ENCODE results near the gene CPNE7.

Gene CPNE7

GRCh38 chr16:89589241-89589926 is 13.8 kb downstream of the CPNE7 start:
- Histone ChIP-seq H3K27me3 (ENCODE audit: insufficient read depth, low read depth) (no peaks in the 10 kb centered on the region), H3K4me3 (IDR thresholded peaks at IDR 0.05; ENCODE audit: insufficient read depth, low read depth, low read length) (no peak overlapping the region), H3K27ac (no peak overlapping the region), H4K20me1 (ENCODE audit: insufficient read depth) (no peaks in the 10 kb centered on the region), H3K36me3 (ENCODE audit: insufficient read depth) (no peaks in the 10 kb centered on the region), H3K4me2 (no peak overlapping the region), H2AFZ (ENCODE audit: low read depth) (no peak overlapping the region), H3K9ac (no peak overlapping the region), H3K4me1 (ENCODE audit: low read depth, poor library complexity, severe bottlenecking) (no peaks in the 10 kb centered on the region), H3K79me2 (ENCODE audit: insufficient read depth, low read depth) (no peaks in the 10 kb centered on the region)
- no peak for TF ChIP-seq CTCF (conservative IDR thresholded peaks at IDR 0.05; ENCODE audit: low read depth, low read length)

- H3K36me3 ChIP-seq (ENCODE audit: insufficient read depth), result no peaks in the 10 kb centered on the region
- H3K4me1 ChIP-seq (ENCODE audit: low read depth, poor library complexity, severe bottlenecking), result peaks cover 3% of the 10 kb centered on the region
- no peak overlapping the region for H3K9ac ChIP-seq
- no peak overlapping the region for H3K4me3 ChIP-seq (IDR thresholded peaks at IDR 0.05; ENCODE audit: insufficient read depth, low read depth, low read length)
- no peak for TF ChIP-seq CTCF (conservative IDR thresholded peaks at IDR 0.05; ENCODE audit: low read depth, low read length)
- no peak overlapping the region for H3K27ac ChIP-seq
- H2AFZ ChIP-seq (ENCODE audit: low read depth), result no peak overlapping the region
- H3K27me3 ChIP-seq (ENCODE audit: insufficient read depth, low read depth), result no peaks in the 10 kb centered on the region
- H3K4me2 ChIP-seq, result no peak overlapping the region
- H3K79me2 ChIP-seq (ENCODE audit: insufficient read depth, low read depth), result no peaks in the 10 kb centered on the region
- H4K20me1 ChIP-seq (ENCODE audit: insufficient read depth), result no peaks in the 10 kb centered on the region
Observed at GRCh38 chr16:89593841-89594240, 18.3 kb downstream of the CPNE7 start.

- H3K36me3 ChIP-seq (ENCODE audit: insufficient read depth), result no peaks in the 10 kb centered on the region
- H3K9ac ChIP-seq, result no peak overlapping the region
- H3K27me3 ChIP-seq (ENCODE audit: insufficient read depth, low read depth), result no peaks in the 10 kb centered on the region
- no peaks in the 10 kb centered on the region for H3K79me2 ChIP-seq (ENCODE audit: insufficient read depth, low read depth)
- H4K20me1 ChIP-seq (ENCODE audit: insufficient read depth), result no peaks in the 10 kb centered on the region
- no peak for TF ChIP-seq CTCF (conservative IDR thresholded peaks at IDR 0.05; ENCODE audit: low read depth, low read length)
- H3K4me1 ChIP-seq (ENCODE audit: low read depth, poor library complexity, severe bottlenecking), result peaks cover 7% of the 10 kb centered on the region
- H3K27ac ChIP-seq, result no peak overlapping the region
- H3K4me3 ChIP-seq (IDR thresholded peaks at IDR 0.05; ENCODE audit: insufficient read depth, low read depth, low read length), result no peak overlapping the region
- no peak overlapping the region for H3K4me2 ChIP-seq
- H2AFZ ChIP-seq (ENCODE audit: low read depth), result no peak overlapping the region
Observed at GRCh38 chr16:89595330-89596060, 19.9 kb downstream of the CPNE7 start.

GRCh38 chr16:89596061-89596689 is 20.6 kb downstream of the CPNE7 start:
- no peak for TF ChIP-seq CTCF (conservative IDR thresholded peaks at IDR 0.05; ENCODE audit: low read depth, low read length)
- Histone ChIP-seq H3K79me2 (ENCODE audit: insufficient read depth, low read depth) (no peaks in the 10 kb centered on the region), H3K36me3 (ENCODE audit: insufficient read depth) (no peaks in the 10 kb centered on the region), H3K4me2 (no peak overlapping the region), H3K4me1 (ENCODE audit: low read depth, poor library complexity, severe bottlenecking) (peaks cover 7% of the 10 kb centered on the region), H2AFZ (ENCODE audit: low read depth) (no peak overlapping the region), H3K27me3 (ENCODE audit: insufficient read depth, low read depth) (no peaks in the 10 kb centered on the region), H3K4me3 (IDR thresholded peaks at IDR 0.05; ENCODE audit: insufficient read depth, low read depth, low read length) (no peak overlapping the region), H3K9ac (no peak overlapping the region), H4K20me1 (ENCODE audit: insufficient read depth) (no peaks in the 10 kb centered on the region), H3K27ac (no peak overlapping the region)
